Fibroblast of skin of abdomen (primary cell): ENCODE results near the gene DRD4.

ENCODE experiments used
- DNase-seq: peaks from one replicate; pipeline ENCODE4 v3.0.0-alpha.2; 2013

The DRD4 gene

GRCh38 chr11:623349-623869 lies 13.7 kb upstream of the DRD4 start:
- no peak for DNase-seq

GRCh38 chr11:623999-624704 lies 12.9 kb upstream of the DRD4 start:
- no peak for DNase-seq

GRCh38 chr11:624705-625635 lies 12.1 kb upstream of the DRD4 start, which contains the start of gene CDHR5:
Gene CDHR5, minus strand, starts transcription at chr11:624955. Its CDS starts 53 bp downstream, at chr11:624902.
- no peak for DNase-seq

- no peak for DNase-seq
Measured at GRCh38 chr11:625636-626268, 11.3 kb upstream of the DRD4 start.

- DNase-seq: no peak
Measured at GRCh38 chr11:626475-627307, 10.4 kb upstream of the DRD4 start, which contains the start of gene SCT. Gene SCT, minus strand, starts transcription at chr11:627181. Its CDS starts 38 bp downstream, at chr11:627143.

GRCh38 chr11:627308-627576 lies 9.8 kb upstream of the DRD4 start:
- no peak for DNase-seq

GRCh38 chr11:628056-628455 lies 9.0 kb upstream of the DRD4 start:
- DNase-seq: no peak

GRCh38 chr11:629237-629583 lies 7.9 kb upstream of the DRD4 start:
- no peak for DNase-seq

- no peak for DNase-seq
Measured at GRCh38 chr11:630871-631270, 6.2 kb upstream of the DRD4 start.

GRCh38 chr11:635945-636510 lies 1.0 kb upstream of the DRD4 start:
- DNase-seq: no peak

GRCh38 chr11:637333-637592 lies 194 bp downstream of the DRD4 start:
- DNase-seq: no peak

GRCh38 chr11:637593-638521 lies 788 bp downstream of the DRD4 start:
- no peak for DNase-seq

GRCh38 chr11:638631-639331 lies 1.7 kb downstream of the DRD4 start:
- DNase-seq: peak; percentile 16

- no peak for DNase-seq
Measured at GRCh38 chr11:639332-639955, 2.4 kb downstream of the DRD4 start.

GRCh38 chr11:640021-640706 lies 3.1 kb downstream of the DRD4 start:
- DNase-seq: no peak

- no peak for DNase-seq
Measured at GRCh38 chr11:641806-642370, 4.8 kb downstream of the DRD4 start.

GRCh38 chr11:643366-643765 lies 6.3 kb downstream of the DRD4 start:
- DNase-seq: no peak

- DNase-seq: no peak
Measured at GRCh38 chr11:643849-644738, 7.0 kb downstream of the DRD4 start.
